Measurements from ENCODE around the gene ZSCAN30.

ZSCAN30 gene

DNA sequence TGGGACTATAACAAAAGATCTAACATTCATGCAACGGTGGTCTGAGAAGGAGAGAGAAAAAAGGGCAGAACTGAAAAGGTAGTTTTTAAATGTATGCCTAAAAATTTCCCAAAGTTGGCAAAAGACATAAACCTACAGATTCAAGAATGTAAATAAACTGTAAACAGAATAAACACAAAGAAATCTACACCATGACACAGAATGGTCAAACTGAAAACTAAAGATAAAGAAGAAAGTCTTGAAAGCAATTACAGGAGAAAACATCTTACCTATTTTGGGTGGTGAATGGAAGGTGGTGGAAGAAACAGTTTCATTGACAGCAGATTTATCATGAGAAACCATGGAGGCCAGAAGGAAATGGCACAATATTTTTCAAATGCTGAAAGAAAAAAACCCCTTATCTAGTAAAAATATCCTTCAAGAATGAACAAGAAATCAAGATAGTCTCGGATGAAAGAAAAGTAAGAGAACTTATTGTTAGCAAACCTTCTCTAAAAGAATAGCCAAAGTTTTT lies 84.8 kb downstream of the ZSCAN30 start:
- H3K4me3 ChIP-seq (ENCODE audit: insufficient read length, low read depth), result no peak overlapping the region
- H3K36me3 ChIP-seq (ENCODE audit: insufficient read depth, insufficient read length, low read length), result no peaks in the 10 kb centered on the region
- TF ChIP-seq ZNF274 (IDR thresholded peaks at IDR 0.05; ENCODE audit: low read depth, low read length) (no peak), SUZ12 (IDR thresholded peaks at IDR 0.05; ENCODE audit: extremely low read depth, insufficient read depth, insufficient read length) (no peak), YY1 (IDR thresholded peaks at IDR 0.05; ENCODE audit: insufficient read depth, insufficient read length) (no peak)
- no peaks in the 10 kb centered on the region for H3K27me3 ChIP-seq (ENCODE audit: insufficient read depth, insufficient read length)
- H3K9ac ChIP-seq (ENCODE audit: insufficient read length, low read depth), result no peak overlapping the region
- no peak for DNase-seq (ENCODE audit: low read depth, low spot score)
- H3K4me1 ChIP-seq (ENCODE audit: insufficient read depth, insufficient read length), result no peaks in the 10 kb centered on the region
- H3K9me3 ChIP-seq (ENCODE audit: insufficient read depth, low read length), result peaks cover 15% of the 10 kb centered on the region

GRCh38 chr18:35203067-35203466 lies 87.0 kb downstream of the ZSCAN30 start:
- no peak for DNase-seq (ENCODE audit: low read depth, low spot score)
- no peaks in the 10 kb centered on the region for H3K4me1 ChIP-seq (ENCODE audit: insufficient read depth, insufficient read length)

DNA sequence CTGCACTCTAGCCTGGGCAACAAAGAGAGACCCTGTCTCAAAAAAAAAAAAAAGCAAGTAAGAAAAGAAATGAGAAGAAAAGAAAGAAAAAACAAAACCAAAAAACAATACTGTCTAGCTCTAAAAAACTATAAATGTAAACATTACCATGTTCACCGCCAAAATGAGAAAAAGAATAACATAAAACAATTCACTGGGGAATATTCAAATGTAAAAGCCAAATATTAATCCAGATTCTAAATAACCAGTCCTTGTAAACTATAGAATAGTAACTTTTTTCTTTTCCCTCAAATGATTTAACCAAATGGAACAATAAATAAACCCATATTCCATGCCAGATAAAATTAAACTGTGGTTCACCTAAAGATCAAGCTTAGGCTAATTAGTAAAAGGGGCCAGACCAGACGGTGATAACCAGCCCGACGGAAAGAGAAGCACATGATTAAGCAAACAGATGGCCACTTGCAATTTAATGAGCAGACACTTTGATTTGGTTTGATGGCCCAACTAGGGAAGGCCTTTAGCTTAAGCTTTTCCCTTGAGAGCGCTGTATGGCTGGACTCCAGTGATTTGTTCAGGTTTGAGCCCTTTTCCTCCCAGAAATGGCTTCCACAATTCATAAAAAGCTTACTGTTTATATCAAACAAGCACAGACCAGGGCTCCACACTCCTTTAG lies 88.6 kb downstream of the ZSCAN30 start:
- H3K27me3 ChIP-seq (ENCODE audit: insufficient read depth, insufficient read length), result no peaks in the 10 kb centered on the region
- H3K4me3 ChIP-seq (ENCODE audit: insufficient read length, low read depth), result no peak overlapping the region
- no peak for DNase-seq (ENCODE audit: low read depth, low spot score)
- H3K9ac ChIP-seq (ENCODE audit: insufficient read length, low read depth), result no peak overlapping the region
- H3K9me3 ChIP-seq (ENCODE audit: insufficient read depth, low read length), result peaks cover 15% of the 10 kb centered on the region
- H3K4me1 ChIP-seq (ENCODE audit: insufficient read depth, insufficient read length), result no peaks in the 10 kb centered on the region
- H3K36me3 ChIP-seq (ENCODE audit: insufficient read depth, insufficient read length, low read length), result no peaks in the 10 kb centered on the region
- TF ChIP-seq YY1 (IDR thresholded peaks at IDR 0.05; ENCODE audit: insufficient read depth, insufficient read length), result no peak
- no peak for TF ChIP-seq ZNF274 (IDR thresholded peaks at IDR 0.05; ENCODE audit: low read depth, low read length)
- no peak for TF ChIP-seq SUZ12 (IDR thresholded peaks at IDR 0.05; ENCODE audit: extremely low read depth, insufficient read depth, insufficient read length)

More at GRCh38 chr18:35203067-35203466, 87.0 kb downstream of the ZSCAN30 start:
- H3K36me3 ChIP-seq (ENCODE audit: insufficient read depth, insufficient read length, low read length), result no peaks in the 10 kb centered on the region
- no peak for TF ChIP-seq ZNF274 (IDR thresholded peaks at IDR 0.05; ENCODE audit: low read depth, low read length)
- no peak for TF ChIP-seq YY1 (IDR thresholded peaks at IDR 0.05; ENCODE audit: insufficient read depth, insufficient read length)
- TF ChIP-seq SUZ12 (IDR thresholded peaks at IDR 0.05; ENCODE audit: extremely low read depth, insufficient read depth, insufficient read length), result no peak
- H3K9me3 ChIP-seq (ENCODE audit: insufficient read depth, low read length), result peaks cover 15% of the 10 kb centered on the region
- no peaks in the 10 kb centered on the region for H3K27me3 ChIP-seq (ENCODE audit: insufficient read depth, insufficient read length)
- H3K9ac ChIP-seq (ENCODE audit: insufficient read length, low read depth), result no peak overlapping the region
- H3K4me3 ChIP-seq (ENCODE audit: insufficient read length, low read depth), result no peak overlapping the region

Measured in NT2/D1 (cell line).